ENCODE data around the gene PARP8.

Gene PARP8

GRCh38 chr5:50655067-50655809 is 11.2 kb upstream of the PARP8 start:
- H3K27ac ChIP-seq, result peak overlapping the region; percentile 76
- TF ChIP-seq CTCF (conservative IDR thresholded peaks at IDR 0.05), result no peak

GRCh38 chr5:50655810-50656205 is 10.6 kb upstream of the PARP8 start:
- peak overlapping the region; percentile 76 for H3K27ac ChIP-seq
- TF ChIP-seq CTCF (conservative IDR thresholded peaks at IDR 0.05), result no peak

GRCh38 chr5:50657044-50657443 is 9.4 kb upstream of the PARP8 start:
- peak overlapping the region; percentile 76 for H3K27ac ChIP-seq

GRCh38 chr5:50658246-50658645 is 8.2 kb upstream of the PARP8 start:
- H3K27ac ChIP-seq, result no peak overlapping the region
- no peak for TF ChIP-seq CTCF (conservative IDR thresholded peaks at IDR 0.05)

More at GRCh38 chr5:50657044-50657443, 9.4 kb upstream of the PARP8 start:
- no peak for TF ChIP-seq CTCF (conservative IDR thresholded peaks at IDR 0.05)

GRCh38 chr5:50663636-50664035 is 2.8 kb upstream of the PARP8 start:
- no peak for TF ChIP-seq CTCF (conservative IDR thresholded peaks at IDR 0.05)
- H3K27ac ChIP-seq, result no peak overlapping the region

GRCh38 chr5:50665091-50665490 is 1.3 kb upstream of the PARP8 start:
- H3K27ac ChIP-seq, result no peak overlapping the region
- no peak for TF ChIP-seq CTCF (conservative IDR thresholded peaks at IDR 0.05)

- peak overlapping the region; percentile 75; the same call in 1 of the 2 replicates for H3K27ac ChIP-seq
These were observed 655 bp upstream of the PARP8 start for GRCh38 chr5:50665761-50666202.

- peak overlapping the region; percentile 75 for H3K27ac ChIP-seq
- TF ChIP-seq CTCF (conservative IDR thresholded peaks at IDR 0.05), result no peak
These were observed 701 bp downstream of the PARP8 start for GRCh38 chr5:50667023-50667652.
